ENCODE measurements around the gene SSTR4.

Gene SSTR4

DNA sequence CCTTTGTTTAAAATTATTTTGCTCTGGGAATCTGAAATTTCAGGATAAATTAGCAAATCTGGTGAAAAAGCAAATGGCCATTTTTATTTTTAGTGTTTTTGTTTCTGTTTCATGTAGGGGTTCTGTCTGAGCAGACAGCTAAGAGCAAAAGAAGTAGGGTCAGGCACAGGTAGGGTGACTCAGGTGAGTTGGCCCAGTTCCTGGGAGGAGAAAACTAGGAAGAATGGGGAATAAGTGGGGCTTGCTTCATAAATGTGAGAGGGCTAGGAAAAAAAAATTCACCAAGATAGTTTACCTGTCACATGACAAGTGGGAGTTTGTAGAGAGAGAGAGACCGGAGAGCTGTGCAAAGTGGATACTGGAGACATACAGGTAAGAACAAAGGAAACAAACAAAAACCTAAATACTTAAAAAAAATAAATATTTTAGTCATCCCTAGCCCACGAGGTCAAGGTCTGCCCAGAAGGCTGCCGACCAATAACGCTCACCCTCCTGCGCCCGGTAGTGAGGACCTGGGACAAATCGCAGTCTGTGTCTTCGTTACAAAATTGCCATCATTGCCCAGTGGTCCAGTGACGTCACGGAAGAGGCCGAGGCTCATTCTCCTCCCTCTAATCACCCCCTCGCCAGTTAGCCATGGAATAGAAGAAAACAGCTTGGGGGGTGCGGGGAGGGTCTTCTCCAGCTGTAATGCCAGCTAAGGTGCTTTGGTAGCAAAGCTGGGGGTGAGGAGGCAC, 12.1 kb downstream of the SSTR4 start:
- DNase-seq: no peak

DNA sequence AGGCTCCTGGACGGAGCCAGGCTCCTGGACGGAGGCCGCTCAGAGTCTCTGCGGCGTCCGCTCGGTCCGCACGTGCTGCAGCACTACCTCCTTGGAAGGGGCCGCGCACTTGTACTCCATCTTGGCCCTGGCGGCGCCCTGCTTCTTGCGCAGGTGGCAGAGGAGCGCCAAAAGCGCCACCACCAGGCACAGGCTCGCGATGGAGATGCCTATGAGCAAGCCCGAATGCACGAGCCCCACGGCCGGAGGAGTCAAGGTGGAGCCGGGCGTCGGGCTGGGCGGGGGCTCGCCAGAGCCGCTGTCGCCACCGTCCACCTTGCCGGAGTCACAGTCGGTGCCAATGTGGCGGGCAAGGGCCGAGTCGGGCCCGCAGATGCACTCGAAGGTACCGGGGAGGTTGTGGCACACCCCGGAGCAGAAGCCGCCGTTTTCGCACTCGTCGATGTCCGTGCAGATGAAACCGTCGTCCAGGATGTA, 12.7 kb downstream of the SSTR4 start:
- DNase-seq: peak; percentile 11

DNA sequence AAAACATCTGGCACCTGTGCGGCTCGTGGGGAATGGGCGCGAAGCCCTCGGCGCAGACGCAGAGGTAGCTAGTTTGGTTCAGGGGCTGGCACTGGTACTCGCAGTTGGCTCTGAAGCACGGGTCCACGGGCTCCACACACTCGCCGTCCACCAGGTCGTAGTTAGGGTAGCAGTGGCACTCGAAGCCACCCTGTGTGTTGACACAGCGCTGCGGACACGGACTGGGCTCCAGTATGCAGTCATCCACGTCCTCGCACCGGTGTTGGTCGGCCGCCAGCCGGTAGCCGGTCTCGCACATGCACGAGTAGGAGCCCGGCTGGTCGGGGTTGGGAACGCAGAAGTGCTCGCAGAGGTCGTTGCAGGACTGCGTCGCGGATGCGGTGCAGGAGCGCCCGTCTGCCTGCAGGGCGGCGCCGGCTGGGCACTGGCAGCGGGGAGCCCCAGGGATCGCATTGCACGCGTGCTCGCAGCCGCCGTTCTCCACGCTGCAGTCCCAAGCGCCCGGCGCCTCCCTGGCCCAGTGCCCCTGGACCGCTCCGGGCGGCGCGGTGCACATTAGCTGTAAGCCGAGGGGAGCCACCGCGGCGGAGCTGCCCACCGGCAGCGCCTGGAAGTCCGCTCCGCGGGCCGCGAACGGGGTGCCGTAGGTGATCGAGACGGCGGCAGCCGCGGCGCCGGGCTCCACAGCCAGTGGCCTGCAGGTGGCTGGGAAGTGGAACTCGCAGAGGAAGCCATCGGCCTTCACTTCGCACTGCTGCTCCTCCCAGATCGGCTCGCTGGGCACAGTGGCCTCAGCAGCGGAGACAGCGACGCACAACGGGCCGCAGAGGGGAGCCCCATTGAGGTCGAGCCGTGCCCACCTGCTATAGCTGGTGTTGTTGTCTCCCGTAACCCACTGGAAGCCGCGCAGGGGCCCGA, 13.4 kb downstream of the SSTR4 start:
- DNase-seq: peak; percentile 36

GRCh38 chr20:23049201-23050075, 14.3 kb downstream of the SSTR4 start, which contains the start of gene THBD:
Gene THBD, minus strand, starts transcription at chr20:23049672. Its CDS starts 168 bp downstream, at chr20:23049504.
- DNase-seq: peak; percentile 47

DNA sequence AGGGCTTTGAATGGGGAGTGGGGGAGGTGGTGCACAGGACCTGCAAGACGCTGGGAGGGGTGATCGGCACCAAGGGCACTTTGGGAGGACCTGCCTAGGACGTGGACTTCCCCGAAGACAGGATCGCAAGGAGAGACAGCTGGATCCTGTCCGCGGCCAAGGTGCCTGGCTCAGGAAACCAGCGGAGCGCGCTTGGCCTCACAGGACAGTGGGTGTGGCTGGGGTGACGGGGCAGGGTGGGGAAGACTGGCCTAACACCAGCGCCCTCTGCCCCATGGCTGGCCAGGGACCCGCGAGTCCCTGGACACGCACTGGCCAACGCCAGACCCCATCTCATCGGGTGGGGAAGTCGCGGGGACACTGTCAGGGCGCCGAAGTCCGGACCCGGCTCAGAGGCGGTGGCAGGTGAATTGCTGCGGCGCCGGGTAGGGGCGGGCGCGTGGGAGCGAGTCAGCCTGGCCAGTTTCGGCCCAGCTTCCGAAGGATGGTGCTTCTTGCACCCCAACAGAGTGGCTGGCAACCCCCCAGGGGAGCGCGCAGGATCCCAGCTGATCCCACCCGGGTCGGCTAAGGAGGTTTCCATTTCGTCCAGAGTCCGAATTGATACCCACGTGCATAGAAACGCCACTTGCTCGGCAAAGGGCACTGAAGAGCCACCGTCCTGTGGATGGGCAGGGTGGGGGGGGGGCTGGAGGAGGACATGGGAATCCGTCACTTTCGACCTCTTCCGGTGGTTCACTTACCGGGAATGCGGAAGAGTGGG, 15.1 kb downstream of the SSTR4 start:
- DNase-seq: peak; percentile 22

DNA sequence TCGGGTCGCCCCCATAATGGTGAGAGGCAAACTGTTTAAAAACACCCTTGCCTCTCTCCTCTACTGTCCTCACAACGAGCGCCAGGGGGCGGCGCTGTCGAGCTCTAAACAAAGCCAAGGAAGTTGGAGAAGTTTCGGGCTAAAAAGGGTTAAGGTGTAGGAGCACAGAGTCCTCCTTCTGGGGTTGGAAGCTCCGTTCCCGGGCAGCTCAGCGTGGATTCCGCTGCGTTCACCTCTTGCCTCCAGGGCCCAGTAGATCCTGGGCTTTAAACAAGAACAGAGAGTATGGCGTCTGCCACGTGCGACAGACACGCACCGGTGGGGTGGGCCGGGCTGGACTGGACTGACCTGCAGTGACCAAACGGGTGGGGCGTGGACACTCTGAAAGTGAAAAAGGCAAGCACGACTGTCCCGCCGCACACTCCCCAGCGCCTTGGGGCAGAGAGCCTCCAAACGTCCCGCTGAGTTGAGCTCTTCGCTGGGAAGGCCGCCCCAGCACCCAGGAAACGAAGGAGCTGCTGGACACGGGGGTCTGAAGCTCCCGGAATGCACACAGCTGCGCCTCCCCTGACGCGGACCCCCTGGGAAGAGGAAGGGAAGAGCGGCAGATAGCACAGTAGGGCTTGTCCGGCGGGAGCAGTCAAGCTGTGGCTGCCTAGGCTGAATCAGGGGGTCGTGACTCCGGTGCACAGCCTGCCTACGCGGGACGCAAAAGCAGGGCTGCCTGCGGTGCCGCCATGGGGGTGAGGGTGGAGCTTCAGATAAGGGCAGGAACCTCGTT, 15.9 kb downstream of the SSTR4 start:
- DNase-seq: peak; percentile 89

- no peak for DNase-seq
These were observed 17.8 kb downstream of the SSTR4 start for GRCh38 chr20:23052904-23053303.

DNA sequence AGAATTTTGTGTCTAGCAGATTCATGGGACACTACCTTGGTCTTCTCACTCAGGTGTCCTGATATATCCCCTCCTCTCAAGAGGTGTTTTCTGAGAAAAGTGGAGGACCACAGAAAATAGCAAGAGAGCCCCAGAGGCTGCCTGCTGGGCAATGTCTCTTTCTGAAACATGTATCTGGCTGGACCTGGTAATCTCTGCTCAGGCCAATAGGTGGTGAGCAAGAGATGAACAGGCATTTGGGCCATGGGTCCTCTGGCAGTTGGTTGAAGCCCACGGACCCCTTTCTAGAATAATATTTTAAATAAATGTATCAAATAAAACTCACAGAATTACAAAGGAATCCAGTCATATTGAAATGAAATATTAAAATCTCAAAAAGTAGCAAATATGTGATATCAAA, 23.1 kb downstream of the SSTR4 start:
- no peak for DNase-seq

DNA sequence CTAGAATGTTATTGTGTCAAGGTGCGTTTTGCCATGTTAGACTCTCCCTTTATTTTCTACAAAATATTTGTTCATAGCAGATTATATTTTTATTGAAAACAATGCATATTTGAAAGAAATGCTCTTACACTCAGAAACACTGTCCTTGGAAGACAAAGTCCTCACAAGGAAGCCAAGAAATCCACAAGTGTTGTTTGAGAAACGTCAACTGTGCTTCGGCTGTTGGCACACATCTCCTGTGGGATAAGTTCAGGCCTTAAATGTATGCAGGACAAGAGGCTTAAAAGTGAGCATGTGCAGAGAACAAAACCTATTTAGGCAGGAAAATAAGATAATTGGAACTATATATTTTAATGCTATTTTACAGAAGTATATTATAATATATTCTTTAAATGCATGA, 23.9 kb downstream of the SSTR4 start:
- DNase-seq: no peak

- DNase-seq: no peak
These were observed 24.7 kb downstream of the SSTR4 start for GRCh38 chr20:23059846-23060245.

- no peak for DNase-seq
These were observed 25.5 kb downstream of the SSTR4 start for GRCh38 chr20:23060629-23061028.

- DNase-seq: no peak
These were observed 26.1 kb downstream of the SSTR4 start for GRCh38 chr20:23061262-23061661.

GRCh38 chr20:23061734-23062561, 26.8 kb downstream of the SSTR4 start:
- DNase-seq: peak; percentile 90

- DNase-seq: no peak
These were observed 27.5 kb downstream of the SSTR4 start for GRCh38 chr20:23062632-23063031.

DNA sequence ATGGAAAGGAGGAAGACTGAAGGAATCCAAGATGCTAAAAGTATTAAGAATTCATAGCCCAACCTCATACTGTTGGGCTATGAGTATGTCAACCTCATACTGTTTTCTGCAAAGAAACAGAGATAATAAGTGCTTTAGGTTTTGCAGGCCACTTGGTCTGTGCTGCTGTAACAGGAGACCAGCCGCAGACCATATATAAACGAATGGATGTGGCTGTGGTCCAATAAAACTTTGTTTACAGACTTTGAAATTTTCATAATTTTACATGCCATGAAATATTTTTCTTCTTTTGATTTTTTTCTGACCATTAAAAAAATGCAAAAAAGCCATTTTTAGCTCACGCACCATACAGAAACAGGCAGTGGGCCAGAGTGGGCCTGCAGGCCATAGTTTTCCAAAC, 28.1 kb downstream of the SSTR4 start:
- DNase-seq: no peak

DNA sequence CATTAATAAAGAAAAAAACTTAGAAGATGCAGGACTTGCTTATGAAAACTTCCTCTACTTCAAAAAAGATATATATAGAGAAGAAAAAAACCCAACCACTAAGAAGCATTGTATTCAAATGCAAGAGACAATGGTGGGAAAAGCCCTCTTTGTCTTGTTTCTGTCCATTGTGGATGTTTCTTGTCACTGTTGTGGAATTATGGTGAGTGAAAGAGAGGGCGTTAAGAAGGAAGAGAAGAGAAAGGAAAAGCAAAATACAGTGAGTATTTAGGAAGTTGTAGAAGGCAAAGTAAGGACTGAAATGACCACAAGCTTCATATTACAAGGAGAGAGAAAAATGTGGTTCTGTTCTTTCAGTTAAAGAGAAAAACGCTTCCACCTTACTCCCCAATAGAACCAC, 28.5 kb downstream of the SSTR4 start:
- DNase-seq: no peak

- DNase-seq: no peak
These were observed 30.4 kb downstream of the SSTR4 start for GRCh38 chr20:23065266-23066201.

GRCh38 chr20:23066772-23067171, 31.7 kb downstream of the SSTR4 start:
- DNase-seq: no peak

- DNase-seq: no peak
These were observed 33.2 kb downstream of the SSTR4 start for GRCh38 chr20:23068283-23068682.
